Stimulated activated CD8-positive, alpha-beta memory T cell treated with anti-CD3 and anti-CD28 coated beads, Interleukin-12 subunit alpha, Interleukin-12 subunit beta, amount 100 ng/mL, for 4 hours (primary cell): ENCODE results near the gene CFHR2.

ENCODE experiments used
- DNase-seq: peaks from one replicate; pipeline ENCODE4 v3.0.0-alpha.2; 2020; ENCODE audit warnings: low read depth

CFHR2 gene

GRCh38 chr1:197003132-197003531, 59.6 kb downstream of the CFHR2 start:
- DNase-seq, result no peak

GRCh38 chr1:197008861-197009260, 65.3 kb downstream of the CFHR2 start:
- DNase-seq, result no peak
